Tongue (tissue), 2 donors: ENCODE results near the gene FILIP1L. TPM values are rescaled to one million over a fixed set of nuclear protein-coding genes. Genes with fewer than 3 reads are reported as not detected.
A peak's percentile ranks its signal among the peaks of the same experiment; 100 is the strongest.
"Not testable (repeated sequence)": the region's sequence is repeated elsewhere in the genome, so short reads cannot be mapped to it uniquely, and the experiment has no call there.

Experiments used
- DNase-seq: peaks from one replicate; pipeline ENCODE4 v3.0.0-alpha.2; 2015
- total RNA-seq: library from RNA; depleted of rRNA; stranded (reverse); fragments of >200 nt; gene quantifications from one replicate; pipeline ENCODE4 v1.2.3, GENCODE V29; 2014

FILIP1L gene
- total RNA-seq, 1 donor from 2014 or later = 72.0 TPM

DNA sequence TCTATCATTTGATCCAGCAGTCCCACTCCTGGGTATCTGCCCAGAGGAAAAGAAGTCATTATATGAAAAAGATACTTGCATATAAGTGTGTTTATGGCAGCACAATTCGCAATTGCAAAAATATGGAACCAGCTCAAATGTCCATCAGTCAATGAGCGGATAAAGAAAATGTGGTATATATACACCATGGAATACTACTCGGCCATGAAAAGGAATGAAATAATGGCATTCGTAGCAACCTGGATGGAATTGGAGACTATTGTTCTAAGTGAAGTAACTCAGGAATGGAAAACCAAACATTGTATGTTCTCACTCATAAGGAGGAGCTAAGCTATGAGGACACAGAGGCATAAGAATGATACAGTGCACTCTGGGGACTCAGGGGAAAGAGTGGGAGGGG, 272.4 kb downstream of the FILIP1L start:
- not testable (repeated sequence) for DNase-seq

DNA sequence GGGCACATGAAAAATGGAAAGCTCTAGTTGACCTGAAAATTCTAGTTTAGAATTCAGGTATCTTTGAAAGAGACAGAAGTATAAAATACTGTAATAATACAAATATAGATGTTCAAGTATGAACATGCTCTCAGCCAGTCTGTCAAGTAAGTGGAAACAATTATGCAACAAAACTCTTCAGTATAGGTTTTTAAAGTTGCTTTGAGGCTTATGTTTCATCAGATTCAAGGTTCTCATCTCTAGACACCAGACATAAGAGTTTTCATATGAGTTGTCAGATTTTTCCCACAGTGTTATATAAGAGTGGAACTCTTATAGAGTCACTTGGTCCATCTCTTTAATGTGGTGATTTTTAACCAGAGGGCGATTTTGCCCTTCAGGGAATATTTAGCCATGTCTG, 274.7 kb downstream of the FILIP1L start:
- DNase-seq = no peak

DNA sequence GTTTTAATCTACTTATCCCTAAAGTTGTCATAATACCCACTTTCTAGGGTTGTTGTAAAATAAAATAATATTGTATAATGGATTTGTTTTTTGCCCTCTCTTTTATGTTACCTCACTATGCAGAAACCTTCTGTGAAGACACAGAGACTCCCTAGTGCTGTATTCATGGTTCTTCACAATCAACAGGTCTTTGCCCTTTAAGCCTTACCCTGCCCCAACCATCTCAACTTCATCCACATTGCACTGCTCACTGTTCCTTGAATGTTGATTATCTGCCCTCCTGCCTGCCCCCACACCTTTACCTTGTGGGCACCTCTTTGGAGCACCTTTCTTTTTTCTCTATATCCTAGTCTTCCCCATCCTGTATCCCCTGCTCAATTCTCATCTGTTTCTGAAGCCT, 275.5 kb downstream of the FILIP1L start:
- no peak for DNase-seq

DNA sequence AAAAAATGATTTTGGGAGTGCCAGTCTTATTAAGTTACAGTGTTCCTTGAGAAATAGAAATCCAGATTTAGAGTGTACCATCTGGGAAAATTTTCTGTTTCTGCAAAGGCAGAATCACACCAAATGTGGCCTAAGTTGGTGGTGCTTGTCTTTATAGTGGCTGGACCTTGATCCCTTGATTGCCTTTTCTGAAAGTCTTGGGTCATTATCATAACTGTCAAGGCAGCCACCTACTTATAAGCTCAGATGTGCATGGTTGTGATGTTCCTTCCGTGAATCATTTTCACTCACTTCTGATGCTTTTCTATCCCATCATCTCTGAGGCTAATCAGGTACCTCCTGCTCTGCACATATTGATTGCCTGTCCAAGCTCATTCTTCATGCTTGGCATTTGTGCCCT, 276.6 kb downstream of the FILIP1L start:
- DNase-seq = no peak

DNA sequence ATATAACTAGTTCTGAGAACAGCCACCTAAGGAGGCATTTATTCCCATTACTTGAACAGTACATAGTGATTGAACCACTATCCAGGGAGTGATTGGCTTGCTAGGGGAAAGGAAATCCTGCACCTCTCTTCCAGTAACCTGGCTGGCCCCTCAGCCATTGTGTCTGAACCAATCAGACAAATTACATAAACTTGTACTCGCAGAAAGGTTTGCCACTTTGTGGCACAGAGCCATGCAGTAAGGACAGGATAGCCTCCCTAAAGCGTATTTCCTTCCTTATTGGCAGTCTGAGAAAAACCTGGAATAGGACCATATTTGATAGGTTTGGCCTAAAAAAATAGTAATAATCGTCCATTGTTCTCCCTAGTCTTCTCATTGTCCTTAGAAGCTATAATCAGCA, 277.6 kb downstream of the FILIP1L start:
- no peak for DNase-seq

DNA sequence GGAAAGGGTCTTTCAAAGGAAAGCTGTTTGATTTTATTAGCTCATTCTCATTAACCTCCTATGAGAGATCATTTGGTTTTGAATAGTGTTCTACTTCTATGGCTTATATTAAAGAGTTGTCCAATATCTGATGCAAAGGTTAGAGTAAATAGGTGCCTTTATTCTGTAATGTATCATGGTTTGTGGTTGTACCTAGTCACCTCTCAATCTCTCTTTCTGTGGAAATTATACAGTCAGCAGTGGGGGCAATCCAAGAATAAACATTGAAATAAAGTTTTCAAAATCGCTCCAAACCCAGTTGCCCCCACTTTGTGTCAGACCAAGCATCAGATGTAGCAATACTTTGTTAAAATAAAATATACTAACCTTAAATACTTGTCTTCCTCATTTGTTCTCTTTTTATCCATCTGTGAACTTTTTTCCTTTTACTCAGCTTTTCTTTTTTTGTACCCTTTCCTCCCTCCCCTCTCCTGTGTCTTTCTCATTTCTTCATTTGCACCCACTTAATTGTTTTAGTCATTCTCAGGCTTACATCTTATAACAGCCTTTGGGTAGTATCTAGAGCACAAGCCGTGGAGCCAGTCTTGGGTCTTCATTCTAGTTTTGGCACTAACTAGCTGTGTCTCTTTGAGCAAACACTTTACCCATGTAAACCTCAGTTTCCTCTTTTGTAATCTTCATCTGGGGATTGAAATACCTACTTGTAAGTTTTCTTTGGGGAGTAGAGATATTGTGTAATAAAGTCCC, 279.9 kb downstream of the FILIP1L start:
- no peak for DNase-seq

DNA sequence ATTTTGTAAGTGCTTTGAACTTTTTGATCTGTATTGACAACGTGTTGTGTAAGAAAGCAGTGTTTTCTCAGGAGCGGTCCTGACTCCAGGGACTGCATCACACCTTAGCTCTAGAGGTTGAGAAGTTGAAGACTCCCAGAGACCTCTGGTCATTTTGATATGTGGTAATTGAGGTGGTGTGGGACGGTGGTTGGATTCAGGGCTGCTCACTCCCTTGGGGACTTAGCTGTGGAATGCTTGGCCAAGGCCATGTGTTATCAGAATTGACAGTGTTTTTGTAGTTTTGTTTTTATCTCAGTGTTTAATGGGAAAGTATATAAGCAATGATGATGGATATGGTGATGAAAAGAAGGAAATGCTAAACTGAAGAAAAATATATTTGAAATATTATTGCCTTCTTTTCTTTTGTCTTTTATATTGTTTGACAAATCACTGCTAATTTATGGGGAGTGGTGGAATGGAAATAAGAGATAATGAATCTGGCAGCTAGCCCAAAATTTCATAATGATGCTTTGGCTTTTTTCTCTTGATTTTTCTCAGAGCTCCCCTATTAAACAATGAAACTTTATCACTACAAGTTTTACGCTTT, 280.6 kb downstream of the FILIP1L start:
- DNase-seq = no peak

DNA sequence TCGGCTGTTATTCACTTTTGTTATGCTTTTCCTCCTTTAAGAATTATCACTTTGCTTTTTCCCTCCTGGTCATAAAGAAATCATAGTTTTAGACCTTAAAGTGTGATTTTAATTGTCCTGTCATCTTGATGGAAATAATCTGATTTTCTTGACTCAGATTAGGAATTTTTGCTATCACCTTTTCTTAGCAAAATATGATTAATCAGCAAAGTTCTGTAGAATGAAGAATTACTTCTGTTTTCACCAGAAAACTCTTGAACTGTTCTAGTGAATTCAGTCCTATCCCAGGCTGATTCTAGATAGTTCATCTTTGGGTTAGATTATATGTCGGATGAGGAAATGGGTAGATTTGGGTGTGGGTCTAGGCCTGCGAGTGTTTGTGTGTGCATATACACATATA, 284.5 kb downstream of the FILIP1L start:
- no peak for DNase-seq

DNA sequence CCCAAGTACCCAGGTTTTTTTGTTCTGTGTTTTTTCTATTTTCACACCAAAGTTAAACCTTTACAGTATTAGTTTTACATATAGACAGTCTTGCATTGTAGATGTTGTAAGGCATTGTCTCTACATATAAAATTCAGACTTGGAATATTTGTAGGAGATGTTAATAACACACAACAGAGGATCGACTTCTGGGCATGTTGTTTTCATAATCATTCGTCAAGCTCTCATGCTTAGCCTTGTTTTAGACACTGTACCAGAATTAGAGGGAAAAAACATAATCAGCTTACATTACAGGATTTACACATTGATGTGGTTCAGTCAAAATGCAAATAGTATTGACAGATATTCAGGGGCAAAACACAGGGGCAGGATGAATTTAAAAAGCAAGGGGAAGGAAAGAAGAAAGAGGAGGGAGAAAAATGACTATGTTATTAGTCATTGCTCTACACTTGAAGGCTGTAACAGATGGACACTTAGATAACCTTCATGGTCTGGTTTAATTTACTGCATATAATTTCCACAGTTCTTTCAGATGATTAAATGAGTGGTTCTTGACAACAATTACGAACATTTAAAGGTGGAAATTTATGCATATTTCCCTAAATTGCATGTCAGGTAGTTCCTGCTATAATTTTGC, 289.2 kb downstream of the FILIP1L start:
- DNase-seq = no peak

DNA sequence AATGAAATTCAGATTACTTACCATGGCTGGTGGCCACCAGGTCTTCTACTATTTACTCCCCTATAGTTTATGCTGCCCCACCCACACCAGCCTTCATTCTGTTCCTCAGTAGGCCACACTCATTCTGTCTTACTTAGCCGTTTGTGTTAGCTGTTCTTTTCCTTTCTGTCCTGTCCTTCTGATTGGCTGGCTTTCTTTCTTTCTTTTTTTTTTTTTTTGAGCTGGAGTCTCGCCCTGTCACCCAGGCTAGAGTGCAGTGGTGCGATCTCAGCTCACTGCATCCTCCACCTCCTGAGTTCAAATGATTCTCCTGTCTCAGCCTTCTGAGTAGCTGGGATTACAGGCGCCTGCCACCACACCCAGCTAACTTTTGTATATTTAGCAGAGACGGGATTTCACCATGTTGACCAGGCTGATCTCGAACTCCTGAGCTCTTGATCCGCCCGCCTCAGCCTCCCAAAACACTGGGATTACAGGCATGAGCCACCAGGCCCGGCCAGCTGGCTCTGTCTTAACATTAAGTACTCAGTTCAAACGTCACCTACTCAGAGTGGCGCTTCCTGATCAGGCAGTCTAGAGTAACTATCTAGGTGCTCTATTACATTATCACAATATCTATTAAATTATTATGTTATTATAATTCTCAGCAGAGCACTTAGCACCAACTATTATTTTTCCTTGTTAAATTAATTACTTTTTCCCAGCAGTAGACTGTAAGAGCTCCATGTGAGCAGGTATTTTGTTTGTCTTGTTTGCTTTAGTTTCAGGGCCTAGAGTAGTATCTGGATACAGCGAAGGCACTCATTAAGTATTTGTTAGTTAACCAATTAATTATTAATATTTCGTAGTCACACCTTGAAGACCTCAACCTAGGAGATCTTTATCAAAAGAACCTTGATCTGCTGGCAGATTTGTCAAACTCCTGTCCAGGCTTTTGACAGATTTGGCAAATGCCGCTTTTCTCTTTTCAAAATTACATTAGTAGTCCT, 290.3 kb downstream of the FILIP1L start:
- DNase-seq = no peak

DNA sequence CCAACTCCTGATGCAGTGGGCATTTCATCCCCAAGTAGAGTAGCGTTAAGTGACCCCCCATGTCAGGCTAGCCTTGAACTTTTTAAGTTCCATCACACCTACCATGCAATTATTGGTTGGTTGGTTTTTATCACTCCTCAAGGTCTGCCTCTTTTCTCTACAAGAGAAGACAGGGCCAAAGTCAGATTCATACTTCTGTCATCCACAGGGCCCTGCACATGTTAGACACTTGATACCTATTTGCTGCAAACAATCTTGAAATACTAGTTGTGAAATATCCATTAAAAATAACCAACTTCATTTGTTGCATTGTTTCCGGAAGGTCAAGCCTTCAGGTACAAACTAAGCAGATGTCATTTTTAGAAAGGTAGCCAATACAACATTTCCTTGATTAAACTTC, 295.5 kb downstream of the FILIP1L start:
- DNase-seq = no peak

DNA sequence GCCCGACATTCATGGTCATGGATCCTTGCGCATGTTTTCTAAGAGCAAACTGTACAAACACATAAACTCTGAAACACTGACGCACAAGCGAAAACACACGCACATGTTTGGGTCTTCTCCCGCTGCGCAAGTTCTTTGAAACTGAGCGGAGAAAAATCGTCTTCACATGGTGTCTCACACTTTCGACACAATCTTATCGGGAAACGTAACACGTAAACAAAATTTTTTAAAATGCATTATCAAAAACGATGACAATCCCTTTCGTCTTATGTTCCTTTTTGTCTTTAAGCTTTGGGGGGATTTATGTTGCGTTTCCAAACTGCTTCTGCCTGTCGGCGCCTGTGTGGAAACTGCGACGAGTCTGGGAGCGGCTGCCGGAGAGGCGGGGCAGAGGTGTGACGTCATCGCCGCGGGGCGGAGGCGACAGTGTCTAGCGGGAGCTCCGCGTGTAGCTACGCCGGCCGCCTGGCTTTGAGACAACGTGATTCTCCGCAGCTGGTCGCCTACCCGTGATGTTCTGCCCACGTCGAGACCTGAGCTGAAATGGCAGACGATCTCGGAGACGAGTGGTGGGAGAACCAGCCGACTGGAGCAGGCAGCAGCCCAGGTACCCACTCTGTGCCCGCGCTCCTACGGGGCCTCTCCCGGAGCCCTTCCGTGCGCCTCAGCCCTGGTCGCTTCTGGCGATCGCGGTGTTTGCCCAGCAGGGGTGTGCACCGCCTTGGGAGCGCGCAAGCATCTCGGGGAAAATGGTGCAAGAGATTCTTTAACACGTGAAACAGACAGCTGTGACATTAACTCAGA, 296.7 kb downstream of the FILIP1L start, which contains the start of gene CMSS1:
Gene CMSS1, plus strand, starts transcription at position 426 of the 804 bp plus-strand sequence.
- peak; percentile 97 for DNase-seq

DNA sequence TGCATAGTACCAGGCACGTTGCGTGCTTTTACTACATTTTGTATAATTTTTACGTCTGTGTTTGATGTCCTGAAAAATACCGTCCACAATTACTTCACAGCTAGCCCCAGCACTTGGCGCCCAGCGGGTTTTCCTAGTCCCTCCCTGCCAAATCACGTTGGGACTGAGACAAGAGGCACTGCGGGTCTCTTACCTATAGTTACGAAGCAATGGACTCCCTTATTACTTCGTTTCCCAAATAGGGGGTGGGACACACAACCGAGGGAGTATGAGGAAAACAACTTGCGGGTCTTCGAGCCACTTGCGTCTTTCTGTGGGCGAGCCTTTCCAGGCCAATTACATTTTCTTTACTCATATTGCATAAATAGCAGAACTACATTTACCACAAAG, 297.3 kb downstream of the FILIP1L start:
- peak; percentile 67 for DNase-seq

DNA sequence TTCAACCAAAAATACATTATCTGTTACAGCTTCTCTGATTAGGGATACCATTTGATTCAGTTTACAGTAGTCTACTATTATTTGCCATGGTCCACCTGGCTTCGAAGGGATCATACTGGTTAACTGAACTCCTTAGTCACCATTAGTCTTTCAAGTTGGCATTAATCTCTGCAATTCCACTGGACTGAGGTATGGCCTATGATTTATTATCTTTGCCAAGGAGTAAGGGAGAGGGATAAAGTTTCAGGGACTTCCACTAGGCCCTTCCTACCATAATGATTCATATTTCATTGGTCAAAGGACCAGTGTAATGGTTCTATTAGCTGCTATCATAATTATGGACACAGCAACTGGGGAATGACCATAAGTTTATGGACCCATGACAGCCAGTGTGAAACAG, 303.9 kb downstream of the FILIP1L start:
- DNase-seq = no peak

DNA sequence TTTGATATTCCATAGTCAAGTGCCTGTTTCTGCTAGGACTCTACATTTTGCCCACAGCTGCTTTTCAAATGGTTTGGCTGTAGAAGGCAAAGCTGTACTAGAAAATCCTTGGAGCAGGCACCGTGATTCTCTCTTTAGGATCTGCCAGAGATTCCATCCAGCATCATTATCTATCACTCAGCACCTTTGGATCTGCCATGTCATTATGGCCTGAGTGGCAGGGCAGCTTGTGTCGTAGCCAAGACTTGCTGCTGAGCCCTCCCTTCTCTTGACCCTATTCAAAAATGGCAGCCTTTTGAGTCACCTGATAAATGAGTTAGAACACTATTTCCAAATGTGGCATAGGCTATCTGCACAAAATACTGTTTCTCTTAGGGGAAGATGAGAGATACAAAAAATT, 304.7 kb downstream of the FILIP1L start:
- DNase-seq = no peak

DNA sequence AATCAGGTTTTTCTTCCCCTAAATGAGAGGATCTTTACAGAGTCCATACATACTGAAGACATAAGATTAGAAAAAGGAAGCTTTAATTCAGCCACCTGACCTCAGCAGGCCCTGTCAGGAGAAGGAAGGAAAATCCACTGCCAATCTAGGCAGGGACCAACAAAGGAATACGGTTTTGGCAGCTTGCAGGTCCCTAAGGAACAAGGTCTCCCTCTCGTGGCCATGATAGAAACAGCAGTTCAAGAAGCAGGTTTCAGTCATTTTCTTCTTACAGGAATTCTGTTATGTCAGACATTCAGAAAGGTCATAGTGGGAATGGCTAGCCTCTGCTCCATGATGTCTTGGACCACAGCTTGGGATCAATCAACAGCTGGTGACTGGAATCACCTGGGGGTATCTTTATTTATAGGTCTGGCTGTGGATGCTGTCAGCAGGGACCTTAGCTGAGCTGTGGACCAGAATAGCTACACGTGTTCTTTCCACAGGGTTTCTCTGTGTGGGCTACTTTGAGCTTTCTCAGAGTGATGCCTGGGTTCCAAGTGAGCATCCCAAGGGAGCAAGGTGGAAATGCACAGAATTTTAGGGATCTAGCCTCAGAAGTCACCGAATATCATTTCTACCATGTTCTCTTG, 306.0 kb downstream of the FILIP1L start:
- DNase-seq = peak; percentile 60

DNA sequence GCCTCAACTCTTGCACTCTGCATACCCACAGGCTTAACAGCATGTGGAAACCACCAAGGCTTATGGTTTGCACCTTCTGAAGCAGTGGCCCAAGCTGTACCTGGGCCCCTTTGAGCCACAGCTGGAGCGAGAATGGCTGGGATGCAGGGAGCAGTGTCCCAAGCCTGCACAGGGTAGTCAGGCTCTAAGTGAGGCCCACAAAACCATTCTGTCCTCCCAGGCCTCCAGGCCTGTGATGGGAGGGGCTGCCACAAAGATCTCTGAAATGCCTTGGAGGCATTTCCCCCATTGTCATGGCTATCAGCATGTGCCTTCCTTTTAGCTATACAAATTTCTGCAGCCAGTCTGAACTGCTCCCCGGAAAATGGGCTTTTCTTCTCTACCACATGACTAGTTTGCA, 309.1 kb downstream of the FILIP1L start:
- DNase-seq = no peak

DNA sequence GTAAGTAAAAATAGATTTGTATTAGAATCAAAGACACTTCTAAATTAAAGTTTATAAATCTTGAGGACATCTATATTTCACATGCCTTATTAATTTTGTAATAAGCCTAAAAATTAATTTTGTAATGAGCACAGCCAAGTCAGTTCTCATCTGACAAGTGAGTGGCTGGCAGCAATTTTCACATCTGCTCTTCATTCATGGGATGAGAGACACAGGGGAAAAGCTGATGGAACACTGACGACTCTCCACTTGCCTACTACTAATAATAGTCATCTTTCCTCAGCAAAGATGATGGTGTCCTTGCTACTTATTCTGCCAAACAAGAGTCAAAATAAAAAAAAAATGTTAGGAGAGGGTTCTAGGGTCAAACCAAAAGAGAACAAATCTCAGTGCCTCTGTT, 311.0 kb downstream of the FILIP1L start:
- DNase-seq = no peak

DNA sequence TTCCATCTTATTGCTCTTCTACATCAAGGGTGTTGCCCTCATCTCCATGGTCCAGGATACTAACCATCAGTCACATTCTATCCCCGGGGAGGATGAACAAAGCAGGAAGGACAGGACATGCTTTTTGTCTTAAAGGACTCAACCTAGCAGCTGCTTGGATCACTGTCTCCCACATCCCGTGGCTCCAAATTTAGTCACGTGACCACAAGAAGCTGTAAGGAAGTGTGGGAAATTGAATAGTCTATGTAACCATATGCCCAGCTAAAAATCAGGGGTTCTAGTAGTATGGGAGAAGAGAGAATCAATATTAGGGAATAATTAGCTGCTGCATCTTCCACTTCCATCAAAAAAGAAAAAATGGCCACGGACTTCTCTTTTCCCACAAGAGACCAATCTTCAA, 314.9 kb downstream of the FILIP1L start:
- no peak for DNase-seq

DNA sequence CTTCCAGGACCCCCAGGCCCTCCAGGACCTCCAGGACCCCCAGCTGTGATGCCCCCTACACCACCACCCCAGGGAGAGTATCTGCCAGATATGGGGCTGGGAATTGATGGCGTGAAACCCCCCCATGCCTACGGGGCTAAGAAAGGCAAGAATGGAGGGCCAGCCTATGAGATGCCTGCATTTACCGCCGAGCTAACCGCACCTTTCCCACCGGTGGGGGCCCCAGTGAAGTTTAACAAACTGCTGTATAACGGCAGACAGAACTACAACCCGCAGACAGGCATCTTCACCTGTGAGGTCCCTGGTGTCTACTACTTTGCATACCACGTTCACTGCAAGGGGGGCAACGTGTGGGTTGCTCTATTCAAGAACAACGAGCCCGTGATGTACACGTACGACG, 318.7 kb downstream of the FILIP1L start:
- DNase-seq = no peak

DNA sequence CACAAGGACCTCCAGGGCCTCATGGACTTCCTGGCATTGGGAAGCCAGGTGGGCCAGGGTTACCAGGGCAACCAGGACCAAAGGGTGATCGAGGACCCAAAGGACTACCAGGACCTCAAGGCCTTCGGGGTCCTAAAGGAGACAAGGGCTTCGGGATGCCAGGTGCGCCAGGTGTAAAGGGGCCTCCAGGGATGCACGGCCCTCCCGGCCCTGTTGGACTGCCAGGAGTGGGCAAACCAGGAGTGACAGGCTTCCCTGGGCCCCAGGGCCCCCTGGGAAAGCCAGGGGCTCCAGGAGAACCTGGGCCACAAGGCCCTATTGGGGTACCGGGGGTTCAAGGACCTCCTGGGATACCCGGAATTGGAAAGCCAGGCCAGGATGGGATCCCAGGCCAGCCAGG, 319.8 kb downstream of the FILIP1L start:
- DNase-seq = no peak
